Osteoblast (primary cell): ENCODE measurements around the gene HOXC11. TPM values are rescaled to one million over a fixed set of nuclear protein-coding genes. Genes with fewer than 3 reads are reported as not detected.

Source experiments
- DNase-seq: peaks from one replicate; pipeline ENCODE4 v3.0.0; 2011; ENCODE audit warnings: low spot score, mixed read lengths; ENCODE audit not compliant: insufficient read length; ENCODE audit errors: missing footprints
- H2AFZ ChIP-seq: 2 replicates; pipeline ENCODE4 v1.6.0; 2011; ENCODE audit warnings: mild to moderate bottlenecking, low read length
- H3K27ac ChIP-seq: 2 replicates; pipeline ENCODE4 v1.5.1; 2011; ENCODE audit warnings: mild to moderate bottlenecking, low read depth, low read length, moderate library complexity
- H3K27me3 ChIP-seq: 2 replicates; pipeline ENCODE4 v1.6.0; 2012; ENCODE audit warnings: mild to moderate bottlenecking, control low read depth, inconsistent platforms, low read length, moderate library complexity; ENCODE audit not compliant: insufficient read depth
- H3K36me3 ChIP-seq: 2 replicates; pipeline ENCODE4 v1.5.1; 2011; ENCODE audit warnings: mild to moderate bottlenecking, low read length, control low read depth, moderate library complexity; ENCODE audit not compliant: insufficient read depth
- H3K4me1 ChIP-seq: 2 replicates; pipeline ENCODE4 v1.5.1; 2011; ENCODE audit warnings: mild to moderate bottlenecking, low read length, control low read depth, moderate library complexity; ENCODE audit not compliant: insufficient read depth
- H3K4me2 ChIP-seq: 2 replicates; pipeline ENCODE4 v1.6.0; 2011; ENCODE audit warnings: mild to moderate bottlenecking, low read length; ENCODE audit not compliant: insufficient read depth
- H3K4me3 ChIP-seq: fragments of 200-600 bp; sonication (generic); 3 replicates; pipeline ENCODE4 v1.5.1; 2012; ENCODE audit warnings: mild to moderate bottlenecking, low read length, inconsistent platforms; ENCODE audit not compliant: insufficient read depth
- H3K79me2 ChIP-seq: 2 replicates; pipeline ENCODE4 v1.6.0; 2012; ENCODE audit warnings: mild to moderate bottlenecking, low read length, control low read depth, inconsistent platforms; ENCODE audit not compliant: insufficient read depth
- H3K9me3 ChIP-seq: 2 replicates; pipeline ENCODE4 v1.5.1; 2011; ENCODE audit warnings: low read depth, low read length, control low read depth
- H4K20me1 ChIP-seq: 2 replicates; pipeline ENCODE4 v1.6.0; 2012; ENCODE audit warnings: mild to moderate bottlenecking, low read length, control low read depth; ENCODE audit not compliant: insufficient read depth
- total RNA-seq: library from RNA; depleted of rRNA; stranded (reverse); fragments of >200 nt; gene quantifications from 2 replicates; pipeline ENCODE4 v1.2.3, GENCODE V29; 2012
- TF ChIP-seq, protein P1 (sequence below): IDR thresholded peaks from 2 replicates; pipeline ENCODE4 v1.5.1; 2011; ENCODE audit warnings: mild to moderate bottlenecking, low read depth, low read length, moderate library complexity; ENCODE audit errors: extremely low read depth

Gene HOXC11
- total RNA-seq, 1 donor, result 1.1 TPM

DNA sequence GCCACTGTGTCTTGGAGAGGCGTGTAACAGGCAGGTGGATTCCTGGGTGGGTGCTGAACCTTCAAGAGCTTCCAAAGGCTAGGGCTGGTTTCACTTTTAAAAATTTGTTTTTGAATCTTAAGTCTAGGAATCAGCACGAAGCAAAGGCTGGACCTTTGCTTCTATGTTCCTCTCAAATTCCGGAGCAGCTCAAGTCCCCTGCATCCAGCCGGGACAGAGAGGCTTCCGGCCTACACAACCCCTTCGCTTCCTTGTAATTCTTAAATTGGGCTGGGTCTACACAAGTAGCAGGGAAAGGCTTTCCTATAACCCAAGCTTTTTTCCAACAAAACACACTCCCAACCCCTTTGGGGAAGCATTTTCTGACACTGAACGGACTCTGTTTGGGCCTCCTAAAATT is 9.9 kb upstream of the HOXC11 start:
- TF ChIP-seq, protein P1, sequence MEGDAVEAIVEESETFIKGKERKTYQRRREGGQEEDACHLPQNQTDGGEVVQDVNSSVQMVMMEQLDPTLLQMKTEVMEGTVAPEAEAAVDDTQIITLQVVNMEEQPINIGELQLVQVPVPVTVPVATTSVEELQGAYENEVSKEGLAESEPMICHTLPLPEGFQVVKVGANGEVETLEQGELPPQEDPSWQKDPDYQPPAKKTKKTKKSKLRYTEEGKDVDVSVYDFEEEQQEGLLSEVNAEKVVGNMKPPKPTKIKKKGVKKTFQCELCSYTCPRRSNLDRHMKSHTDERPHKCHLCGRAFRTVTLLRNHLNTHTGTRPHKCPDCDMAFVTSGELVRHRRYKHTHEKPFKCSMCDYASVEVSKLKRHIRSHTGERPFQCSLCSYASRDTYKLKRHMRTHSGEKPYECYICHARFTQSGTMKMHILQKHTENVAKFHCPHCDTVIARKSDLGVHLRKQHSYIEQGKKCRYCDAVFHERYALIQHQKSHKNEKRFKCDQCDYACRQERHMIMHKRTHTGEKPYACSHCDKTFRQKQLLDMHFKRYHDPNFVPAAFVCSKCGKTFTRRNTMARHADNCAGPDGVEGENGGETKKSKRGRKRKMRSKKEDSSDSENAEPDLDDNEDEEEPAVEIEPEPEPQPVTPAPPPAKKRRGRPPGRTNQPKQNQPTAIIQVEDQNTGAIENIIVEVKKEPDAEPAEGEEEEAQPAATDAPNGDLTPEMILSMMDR, result no peak
- DNase-seq, result no peak
- Histone ChIP-seq H3K9me3 (no peaks in the 10 kb centered on the region), H4K20me1 (no peaks in the 10 kb centered on the region), H3K27ac (no peak overlapping the region), H3K4me3 (no peak overlapping the region), H3K79me2 (no peaks in the 10 kb centered on the region), H3K4me1 (no peaks in the 10 kb centered on the region), H3K27me3 (peaks cover 73% of the 10 kb centered on the region), H3K36me3 (no peaks in the 10 kb centered on the region), H3K4me2 (no peak overlapping the region), H2AFZ (no peak overlapping the region)

DNA sequence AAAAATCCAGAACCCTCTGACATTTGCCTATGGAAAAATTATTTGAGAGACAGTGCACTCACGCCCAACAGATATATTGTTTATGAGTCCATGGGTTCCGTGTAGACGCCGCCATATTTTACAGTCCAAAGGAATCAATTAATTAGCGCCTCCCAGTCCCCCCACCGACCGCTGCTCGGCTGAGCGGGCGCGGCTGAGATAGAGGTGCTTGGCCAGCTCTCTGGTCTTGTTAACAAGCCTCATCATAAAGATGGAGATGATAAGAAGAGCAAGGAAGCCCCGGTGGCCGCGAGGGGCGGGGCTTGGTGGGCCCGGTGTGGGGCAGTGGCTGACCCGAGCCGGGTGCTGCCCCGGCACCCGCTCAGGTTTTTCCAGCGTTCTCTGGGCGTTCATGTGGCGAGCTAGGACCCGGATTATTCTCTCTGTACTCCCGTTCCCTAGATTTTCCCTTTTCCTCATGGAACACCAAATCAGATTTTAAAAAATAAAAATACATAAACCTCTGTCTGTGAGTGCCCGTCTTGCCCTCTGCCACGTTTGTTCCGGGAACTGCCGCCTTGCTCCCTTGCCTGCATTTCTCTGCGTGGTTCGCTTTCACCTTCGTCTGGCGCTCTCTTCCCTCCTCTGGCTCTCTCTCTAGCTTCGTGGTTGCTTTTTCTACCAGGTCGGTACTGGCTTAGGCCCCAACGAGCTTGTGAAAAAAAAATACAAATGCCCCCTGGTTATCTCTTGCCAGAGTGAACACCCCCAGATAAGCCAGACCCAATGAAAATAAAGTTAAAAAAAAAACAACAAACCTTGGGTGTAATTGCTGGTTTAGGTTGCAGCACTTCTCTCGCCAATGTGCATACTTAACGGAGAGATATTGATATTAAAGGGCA is 9.3 kb upstream of the HOXC11 start:
- Histone ChIP-seq H3K4me3 (no peak overlapping the region), H3K4me1 (no peaks in the 10 kb centered on the region), H3K9me3 (no peaks in the 10 kb centered on the region), H3K27me3 (peaks cover 66% of the 10 kb centered on the region), H2AFZ (no peak overlapping the region), H3K27ac (no peak overlapping the region), H3K79me2 (no peaks in the 10 kb centered on the region), H3K4me2 (no peak overlapping the region), H4K20me1 (no peaks in the 10 kb centered on the region), H3K36me3 (no peaks in the 10 kb centered on the region)
- DNase-seq, result no peak
- TF ChIP-seq, protein P1, result no peak

DNA sequence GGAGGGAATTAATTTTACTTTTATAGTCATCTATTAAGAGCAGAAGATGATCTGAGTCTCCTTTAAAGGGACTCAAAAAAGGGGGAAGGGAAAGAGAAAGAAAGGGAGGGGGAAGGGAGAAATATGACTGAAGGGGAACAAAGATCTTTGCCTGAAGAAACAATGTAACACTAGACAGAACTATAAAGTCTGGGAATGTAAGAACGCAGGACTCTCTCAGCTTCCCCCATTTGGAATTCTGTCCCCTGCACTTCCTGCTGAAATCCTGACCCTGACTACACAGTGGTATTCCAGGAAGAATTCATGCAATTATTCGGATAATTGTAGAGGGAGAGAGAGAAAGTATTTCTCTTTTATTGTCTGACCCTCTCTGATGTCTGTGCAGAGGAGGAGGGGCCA is 8.6 kb upstream of the HOXC11 start:
- no peaks in the 10 kb centered on the region for H4K20me1 ChIP-seq
- peaks cover 61% of the 10 kb centered on the region for H3K27me3 ChIP-seq
- no peaks in the 10 kb centered on the region for H3K36me3 ChIP-seq
- H3K4me1 ChIP-seq, result no peaks in the 10 kb centered on the region
- peak overlapping the region; percentile 22 for H3K4me2 ChIP-seq
- TF ChIP-seq, protein P1, result no peak
- H3K27ac ChIP-seq, result no peak overlapping the region
- no peak overlapping the region for H2AFZ ChIP-seq
- no peaks in the 10 kb centered on the region for H3K9me3 ChIP-seq
- H3K79me2 ChIP-seq, result no peaks in the 10 kb centered on the region
- no peak overlapping the region for H3K4me3 ChIP-seq
- DNase-seq, result no peak

DNA sequence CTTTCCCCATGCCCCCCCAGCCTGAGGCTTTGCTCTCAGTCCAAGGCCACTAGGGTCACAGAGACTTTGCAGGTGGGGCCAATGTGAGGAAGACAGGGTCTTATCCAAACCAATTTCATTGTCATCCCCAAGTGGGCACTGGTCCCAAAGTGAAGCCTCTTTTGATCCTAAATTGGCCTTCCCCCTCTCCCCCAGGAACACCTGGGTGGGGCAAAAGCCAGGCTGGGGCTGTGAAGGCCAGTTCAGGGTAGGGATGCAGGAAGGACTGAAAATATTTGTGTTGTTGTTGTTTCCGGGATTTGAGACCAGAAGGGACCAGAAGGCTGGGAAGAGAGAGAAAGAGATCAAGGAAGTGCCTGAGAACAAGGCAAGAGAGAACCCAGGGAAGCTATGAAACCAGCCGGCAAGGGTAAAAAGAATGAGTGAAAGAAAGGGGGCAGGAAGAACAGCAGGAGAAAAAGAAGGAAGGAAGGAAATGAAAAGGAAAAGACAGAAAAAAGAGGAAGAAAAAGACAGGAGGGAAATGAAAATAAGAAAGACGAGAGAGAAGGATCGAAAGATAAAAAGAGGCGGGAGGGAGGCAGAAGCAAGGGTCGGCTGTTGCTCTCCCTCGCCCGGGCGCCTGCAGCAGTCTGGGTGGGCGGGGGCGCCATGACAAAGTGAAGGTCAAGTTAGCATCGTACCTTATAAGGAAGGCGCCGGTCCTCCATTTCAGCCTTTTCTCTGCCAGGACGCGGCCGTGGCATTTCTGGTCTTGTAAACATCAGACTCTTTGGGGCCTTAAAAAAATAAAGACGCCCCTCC is 7.4 kb upstream of the HOXC11 start:
- Histone ChIP-seq H3K79me2 (no peaks in the 10 kb centered on the region), H3K4me3 (peak overlapping the region; percentile 64), H3K27me3 (peaks cover 58% of the 10 kb centered on the region), H3K9me3 (no peaks in the 10 kb centered on the region), H3K4me2 (peak overlapping the region; percentile 71), H2AFZ (peak overlapping the region; percentile 70), H3K36me3 (no peaks in the 10 kb centered on the region), H3K27ac (no peak overlapping the region), H3K4me1 (no peaks in the 10 kb centered on the region), H4K20me1 (no peaks in the 10 kb centered on the region)
- TF ChIP-seq, protein P1, result no peak
- DNase-seq, result no peak
